NB4 (cell line): ENCODE results near the gene ZNF181.

ENCODE experiments used
- CTCF ChIP-seq: IDR thresholded peaks from one replicate; pipeline ENCODE4 v1.5.1; 2012; ENCODE audit warnings: low read depth, low read length
- POLR2A ChIP-seq: IDR thresholded peaks from 2 replicates; pipeline ENCODE4 v1.6.1; 2011; ENCODE audit warnings: mild to moderate bottlenecking; ENCODE audit not compliant: insufficient read length; ENCODE audit errors: extremely low read depth

- TF ChIP-seq CTCF (no peak), POLR2A (no peak)
Measured at GRCh38 chr19:34759218-34759917, 25.3 kb downstream of the ZNF181 start.
